ENCODE results near the gene FBXL4.

DNA sequence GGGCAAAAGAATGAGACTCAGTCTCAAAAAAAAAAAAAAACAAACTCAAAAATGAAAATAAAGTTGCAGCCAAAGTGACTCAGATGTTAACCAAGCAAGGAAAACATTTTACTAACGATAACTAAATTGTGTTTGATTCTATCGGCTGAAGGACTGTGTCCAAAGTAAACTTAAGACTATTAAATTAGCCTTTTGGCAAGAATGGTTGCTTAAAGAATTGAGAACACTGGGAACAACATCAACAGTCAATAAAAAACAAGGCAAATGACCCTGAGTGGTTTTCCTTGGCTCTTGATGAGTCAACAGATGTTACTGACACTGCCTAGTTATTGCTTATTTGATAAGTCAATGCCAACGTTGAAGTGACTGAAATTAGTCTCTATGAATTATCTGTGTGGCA is 76.7 kb downstream of the FBXL4 start:
- TF ChIP-seq, protein P1, sequence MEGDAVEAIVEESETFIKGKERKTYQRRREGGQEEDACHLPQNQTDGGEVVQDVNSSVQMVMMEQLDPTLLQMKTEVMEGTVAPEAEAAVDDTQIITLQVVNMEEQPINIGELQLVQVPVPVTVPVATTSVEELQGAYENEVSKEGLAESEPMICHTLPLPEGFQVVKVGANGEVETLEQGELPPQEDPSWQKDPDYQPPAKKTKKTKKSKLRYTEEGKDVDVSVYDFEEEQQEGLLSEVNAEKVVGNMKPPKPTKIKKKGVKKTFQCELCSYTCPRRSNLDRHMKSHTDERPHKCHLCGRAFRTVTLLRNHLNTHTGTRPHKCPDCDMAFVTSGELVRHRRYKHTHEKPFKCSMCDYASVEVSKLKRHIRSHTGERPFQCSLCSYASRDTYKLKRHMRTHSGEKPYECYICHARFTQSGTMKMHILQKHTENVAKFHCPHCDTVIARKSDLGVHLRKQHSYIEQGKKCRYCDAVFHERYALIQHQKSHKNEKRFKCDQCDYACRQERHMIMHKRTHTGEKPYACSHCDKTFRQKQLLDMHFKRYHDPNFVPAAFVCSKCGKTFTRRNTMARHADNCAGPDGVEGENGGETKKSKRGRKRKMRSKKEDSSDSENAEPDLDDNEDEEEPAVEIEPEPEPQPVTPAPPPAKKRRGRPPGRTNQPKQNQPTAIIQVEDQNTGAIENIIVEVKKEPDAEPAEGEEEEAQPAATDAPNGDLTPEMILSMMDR (IDR thresholded peaks at IDR 0.05), result no peak
- no peak for TF ChIP-seq POLR2A (IDR thresholded peaks at IDR 0.05)
